GM18498 (cell line): ENCODE data around the gene RAX2.

ENCODE experiments used
- ATAC-seq: cut with Tn5 transposase; IDR thresholded peaks from one replicate; pipeline ENCODE4 v1.9.1; 2021; ENCODE audit warnings: mild to moderate bottlenecking, moderate library complexity; ENCODE audit not compliant: unreplicated experiment

RAX2 gene

GRCh38 chr19:3733549-3734309 is 38.3 kb downstream of the RAX2 start:
- ATAC-seq = no peak

- no peak for ATAC-seq
These were observed 39.9 kb downstream of the RAX2 start for GRCh38 chr19:3732108-3732507.

GRCh38 chr19:3730457-3730958 is 41.5 kb downstream of the RAX2 start:
- no peak for ATAC-seq

- no peak for ATAC-seq
These were observed 46.3 kb downstream of the RAX2 start for GRCh38 chr19:3725640-3726310.

- no peak for ATAC-seq
These were observed 46.9 kb downstream of the RAX2 start for GRCh38 chr19:3725121-3725520.

- no peak for ATAC-seq
These were observed 48.1 kb downstream of the RAX2 start for GRCh38 chr19:3723883-3724282.

GRCh38 chr19:3723110-3723488 is 48.9 kb downstream of the RAX2 start:
- no peak for ATAC-seq

- ATAC-seq = no peak
These were observed 49.5 kb downstream of the RAX2 start for GRCh38 chr19:3722443-3723109.

- no peak for ATAC-seq
These were observed 50.1 kb downstream of the RAX2 start for GRCh38 chr19:3721887-3722442.

GRCh38 chr19:3721131-3721886 is 50.7 kb downstream of the RAX2 start:
- peak; percentile 43 for ATAC-seq

- no peak for ATAC-seq
These were observed 51.6 kb downstream of the RAX2 start for GRCh38 chr19:3720349-3720917.

- no peak for ATAC-seq
These were observed 52.2 kb downstream of the RAX2 start for GRCh38 chr19:3719868-3720267.
